ENCODE data around the gene TARM1.

TARM1 gene

GRCh38 chr19:54029930-54030490 lies 51.2 kb downstream of the TARM1 start:
- DNase-seq = peak; percentile 33

GRCh38 chr19:54029301-54029700 lies 51.9 kb downstream of the TARM1 start:
- DNase-seq = no peak

DNA sequence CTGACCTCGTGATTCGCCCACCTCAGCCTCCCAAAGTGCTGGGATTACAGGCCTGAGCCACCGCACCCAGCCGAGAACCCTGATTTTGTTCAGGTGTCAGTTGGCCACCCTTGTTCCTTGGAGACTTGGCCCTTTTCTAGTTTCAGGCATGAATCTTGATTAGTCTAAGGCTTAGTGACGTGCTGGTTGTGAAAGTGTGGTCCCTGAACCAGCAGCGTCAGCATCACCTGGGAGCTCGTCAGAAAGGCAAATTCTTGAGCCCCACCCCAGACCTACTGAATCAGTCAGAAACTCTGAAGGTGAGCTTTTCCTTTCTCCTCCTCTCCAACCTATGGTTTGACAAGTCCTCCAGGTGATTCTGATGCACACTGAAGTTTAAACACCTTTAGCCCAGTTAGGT lies 54.5 kb downstream of the TARM1 start:
- no peak for DNase-seq

DNA sequence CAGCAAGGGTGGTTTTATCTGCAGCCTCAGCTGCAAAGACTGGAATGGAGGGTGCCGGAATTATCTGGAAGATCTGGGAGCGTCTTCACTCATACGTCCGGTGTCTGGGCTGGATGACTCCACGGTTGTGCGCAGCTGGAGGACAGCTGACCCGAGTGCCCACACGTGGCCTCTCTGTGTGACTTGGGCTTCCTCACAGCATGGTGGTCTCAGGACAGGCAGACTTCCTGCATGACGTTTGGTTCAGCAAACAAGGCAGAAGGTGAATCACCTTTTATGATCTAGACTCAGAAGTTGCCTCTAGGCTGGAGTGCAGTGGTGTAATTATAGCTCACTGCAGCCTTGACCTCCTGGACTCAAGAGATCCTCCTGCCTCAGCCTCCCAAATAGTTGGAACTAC lies 56.5 kb downstream of the TARM1 start:
- no peak for DNase-seq

DNA sequence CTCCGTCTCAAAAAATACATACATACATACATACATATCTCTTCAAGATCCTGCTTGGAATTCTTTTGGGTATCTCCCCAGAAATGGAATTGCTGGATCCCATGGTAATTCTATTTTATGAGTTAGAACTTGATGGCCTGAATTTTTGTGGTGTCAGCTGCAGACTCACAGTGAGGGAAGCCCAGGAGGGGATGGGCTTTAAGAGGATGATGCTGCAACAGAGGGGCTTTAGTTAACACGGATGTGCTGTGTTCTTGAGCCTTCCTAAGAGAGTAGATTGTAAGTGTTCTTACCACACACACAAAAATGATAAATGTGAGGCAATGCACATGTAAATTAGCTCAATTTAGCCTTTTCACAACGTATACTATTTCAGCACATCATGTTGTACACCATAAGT lies 58.0 kb downstream of the TARM1 start:
- no peak for DNase-seq

- DNase-seq = no peak
Observed at GRCh38 chr19:54021932-54022331, 59.2 kb downstream of the TARM1 start.

DNA sequence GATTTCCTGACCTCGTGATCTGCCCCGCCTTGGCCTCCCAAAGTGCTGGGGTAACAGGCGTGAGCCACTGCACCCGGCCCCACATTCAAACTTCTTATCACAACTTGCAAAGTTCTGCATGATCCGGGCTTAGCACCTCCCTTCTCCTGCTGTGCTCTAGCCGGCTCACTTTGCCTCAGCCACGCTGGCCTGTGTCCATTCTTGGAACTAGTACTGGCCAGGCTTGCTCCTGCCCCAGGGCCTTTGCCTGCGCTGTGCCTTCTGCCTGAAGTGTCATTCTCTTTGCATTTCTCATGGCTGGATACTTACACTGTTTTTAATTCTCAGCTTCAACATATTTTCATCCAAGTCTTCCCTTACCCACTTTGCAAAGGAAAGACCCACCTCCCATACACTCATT lies 59.8 kb downstream of the TARM1 start:
- DNase-seq = no peak
